H1 (cell line): ENCODE data around the gene CD300LB. TPM values are rescaled to one million over a fixed set of nuclear protein-coding genes. Genes with fewer than 3 reads are reported as not detected.

Source experiments
- CTCF ChIA-PET: fragments of 300-600 bp; sonication (Branson Sonifier 250); formaldehyde crosslinking; loops from one replicate; lab custom pipeline; 2021; ENCODE audit not compliant: partially characterized antibody; lab: Charles Lee
- POLR2A ChIA-PET: fragments of 300-600 bp; sonication (Branson Sonifier 250); formaldehyde crosslinking; loops from one replicate; lab custom pipeline; 2021; ENCODE audit warnings: inconsistent platforms; ENCODE audit not compliant: partially characterized antibody; lab: Charles Lee
- DNase-seq, 2 experiments: peaks; one replicate each; pipeline versions ENCODE4 v3.0.0 to v3.0.0-alpha.2; 2010 to 2022; ENCODE audit warnings: low spot score in 2 of 2, low read depth in 1 of 2, mixed read lengths in 1 of 2
- FAIRE-seq: peaks from 2 replicates; lab custom pipeline; 2011; peaks lifted over from hg19 to GRCh38; lab: Jason Lieb, UNC
- H2AFZ ChIP-seq: 2 replicates; pipeline ENCODE4 v1.8.1; 2012; ENCODE audit warnings: low read length, inconsistent platforms
- H2AK5ac ChIP-seq: 2 replicates; pipeline ENCODE4 v1.6.1; 2013; ENCODE audit warnings: low read depth, low read length
- H2BK120ac ChIP-seq: replicated peaks from 2 replicates; pipeline ENCODE3; 2013; ENCODE audit warnings: low read depth, low read length, inconsistent platforms
- H2BK12ac ChIP-seq: 2 replicates; pipeline ENCODE4 v1.6.1; 2013; ENCODE audit warnings: low read depth, low read length
- H2BK15ac ChIP-seq: 2 replicates; pipeline ENCODE4 v1.6.1; 2013; ENCODE audit warnings: low read length
- H2BK20ac ChIP-seq: 2 replicates; pipeline ENCODE4 v1.6.1; 2013; ENCODE audit warnings: low read length
- H2BK5ac ChIP-seq: 2 replicates; pipeline ENCODE4 v1.6.1; 2013; ENCODE audit warnings: low read depth, low read length
- H3K14ac ChIP-seq: 2 replicates; pipeline ENCODE4 v1.6.1; 2013; ENCODE audit warnings: inconsistent platforms; ENCODE audit not compliant: insufficient read length
- H3K18ac ChIP-seq: 2 replicates; pipeline ENCODE4 v1.6.1; 2013; ENCODE audit warnings: low read length; ENCODE audit errors: extremely low read depth
- H3K23ac ChIP-seq: 2 replicates; pipeline ENCODE4 v1.6.1; 2013; ENCODE audit warnings: inconsistent platforms; ENCODE audit not compliant: insufficient read length
- H3K23me2 ChIP-seq: 2 replicates; pipeline ENCODE4 v1.6.1; 2013; ENCODE audit warnings: low read depth, low read length
- H3K27ac ChIP-seq: 2 replicates; pipeline ENCODE4 v1.6.1; 2011; ENCODE audit warnings: low read depth, low read length, inconsistent platforms
- H3K27me3 ChIP-seq, 4 experiments: replicated peaks in 1 of 4; 1 replicate in 1 of 4; 2 replicates in 3 of 4; pipeline versions ENCODE4 v1.6.1 to v1.8.1; 2011 to 2013; ENCODE audit warnings: low read length in 3 of 4, mild to moderate bottlenecking in 3 of 4, inconsistent platforms in 2 of 4, mixed read lengths in 2 of 4, moderate library complexity in 1 of 4; ENCODE audit not compliant: control insufficient read depth in 3 of 4, insufficient read depth in 3 of 4; ENCODE audit errors: extremely low read depth in 1 of 4
- H3K36me3 ChIP-seq, 4 experiments: 2 replicates each; pipeline versions ENCODE4 v1.6.1 to v1.8.1; 2011 to 2013; ENCODE audit warnings: mild to moderate bottlenecking in 4 of 4, low read length in 3 of 4, moderate library complexity in 2 of 4, control low read depth in 1 of 4, inconsistent platforms in 1 of 4; ENCODE audit not compliant: insufficient read depth in 4 of 4, control insufficient read depth in 2 of 4
- H3K4ac ChIP-seq: replicated peaks from 2 replicates; pipeline ENCODE3; 2013; ENCODE audit warnings: low read length, low read depth, mixed read lengths, inconsistent platforms; ENCODE audit not compliant: insufficient read length
- H3K4me1 ChIP-seq, 4 experiments: replicated peaks in 1 of 4; 1 replicate in 1 of 4; 2 replicates in 3 of 4; pipeline versions ENCODE4 v1.6.1 to v1.8.1; 2011 to 2013; ENCODE audit warnings: low read length in 3 of 4, inconsistent platforms in 2 of 4, mixed read lengths in 1 of 4; ENCODE audit not compliant: insufficient read depth in 4 of 4, control insufficient read depth in 3 of 4
- H3K4me2 ChIP-seq, 2 experiments: 2 replicates each; pipeline versions ENCODE4 v1.6.1 to v1.8.1; 2011 to 2013; ENCODE audit warnings: low read depth in 2 of 2, low read length in 2 of 2, control low read depth in 1 of 2, inconsistent platforms in 1 of 2, mild to moderate bottlenecking in 1 of 2; ENCODE audit not compliant: insufficient read depth in 1 of 2
- H3K4me3 ChIP-seq, 4 experiments: fragments of 200-600, 300-600 bp in 1 of 4; sonication (generic), shearing (Covaris generic), sonication (Bioruptor Twin) in 1 of 4; 2 replicates each; pipeline versions ENCODE4 v1.5.1 to v1.8.1; 2011 to 2016; ENCODE audit warnings: low read length in 4 of 4, low read depth in 3 of 4, control low read depth in 2 of 4, inconsistent platforms in 2 of 4, mild to moderate bottlenecking in 2 of 4, mixed read lengths in 1 of 4, moderate library complexity in 1 of 4; ENCODE audit not compliant: insufficient read depth in 2 of 4; ENCODE audit errors: extremely low read depth in 1 of 4
- H3K56ac ChIP-seq: replicated peaks from 2 replicates; pipeline ENCODE3; 2013; ENCODE audit warnings: low read depth, mild to moderate bottlenecking, mixed read lengths, low read length, inconsistent platforms; ENCODE audit not compliant: insufficient read length
- H3K79me1 ChIP-seq: 2 replicates; pipeline ENCODE4 v1.6.1; 2013; ENCODE audit warnings: low read depth, low read length, control low read depth
- H3K79me2 ChIP-seq, 2 experiments: 2 replicates each; pipeline versions ENCODE4 v1.6.1 to v1.8.1; 2012 to 2013; ENCODE audit warnings: low read length in 2 of 2, mild to moderate bottlenecking in 2 of 2, inconsistent platforms in 1 of 2; ENCODE audit not compliant: insufficient read depth in 2 of 2, control insufficient read depth in 1 of 2
- H3K9ac ChIP-seq, 4 experiments: replicated peaks in 1 of 4; 1 replicate in 1 of 4; 2 replicates in 3 of 4; pipeline versions ENCODE4 v1.6.1 to v1.8.1; 2011 to 2013; ENCODE audit warnings: low read depth in 3 of 4, low read length in 3 of 4, control low read depth in 2 of 4, mild to moderate bottlenecking in 2 of 4, moderate library complexity in 2 of 4, inconsistent platforms in 1 of 4; ENCODE audit errors: extremely low read depth in 1 of 4
- H3K9me3 ChIP-seq, 2 experiments: 2 replicates each; pipeline versions ENCODE4 v1.6.1 to v1.8.1; 2012 to 2013; ENCODE audit warnings: mild to moderate bottlenecking in 2 of 2, moderate library complexity in 2 of 2, control low read depth in 1 of 2, inconsistent platforms in 1 of 2, low read depth in 1 of 2, low read length in 1 of 2, mixed read lengths in 1 of 2; ENCODE audit not compliant: insufficient read depth in 2 of 2
- H4K20me1 ChIP-seq, 2 experiments: replicated peaks in 1 of 2; 2 replicates each; pipeline versions ENCODE3 to v1.8.1; 2011 to 2013; ENCODE audit warnings: inconsistent platforms in 2 of 2, low read length in 2 of 2, mild to moderate bottlenecking in 1 of 2; ENCODE audit not compliant: insufficient read depth in 2 of 2, control insufficient read depth in 1 of 2
- H4K5ac ChIP-seq: 2 replicates; pipeline ENCODE4 v1.6.1; 2013; ENCODE audit warnings: low read length, low read depth, mixed read lengths, inconsistent platforms; ENCODE audit not compliant: insufficient read length
- H4K8ac ChIP-seq: 2 replicates; pipeline ENCODE4 v1.8.0; 2013; ENCODE audit warnings: mild to moderate bottlenecking, moderate library complexity, low read length, inconsistent platforms; ENCODE audit not compliant: insufficient read depth; ENCODE audit errors: extremely low read depth
- H4K91ac ChIP-seq: replicated peaks from 2 replicates; pipeline ENCODE3; 2013; ENCODE audit warnings: low read length, mixed read lengths, inconsistent platforms; ENCODE audit not compliant: insufficient read length
- BRCA1 ChIP-seq: IDR thresholded peaks from 2 replicates; pipeline ENCODE4 v1.6.1; 2012; ENCODE audit warnings: low read depth, low read length, improper control_type of control experiment
- NRF1 ChIP-seq: IDR thresholded peaks from 2 replicates; pipeline ENCODE4 v1.6.1; 2011; ENCODE audit warnings: mild to moderate bottlenecking, low read depth, low read length, improper control_type of control experiment
- SRF ChIP-seq: IDR thresholded peaks from 2 replicates; pipeline ENCODE4 v1.6.1; 2011; ENCODE audit warnings: mild to moderate bottlenecking, low read depth, low read length, moderate library complexity
- YY1 ChIP-seq: IDR thresholded peaks from 2 replicates; pipeline ENCODE4 v1.6.1; 2011; ENCODE audit warnings: low read depth, mild to moderate bottlenecking, low read length
- WGBS, 2 experiments: shearing (Covaris generic) in 1 of 2; methylation state at CpG; one replicate each; pipeline versions ENCODE4 v1.1.6 to v1.1.7; 2013 to 2015; ENCODE audit warnings: low lambda C conversion rate in 2 of 2, mixed read lengths in 2 of 2, inconsistent platforms in 1 of 2, low coverage in 1 of 2, missing lambda C conversion rate in 1 of 2; ENCODE audit not compliant: insufficient replicate concordance in 2 of 2, insufficient coverage in 1 of 2, insufficient read length in 1 of 2; ENCODE audit errors: extremely low coverage in 1 of 2, missing lambda C conversion rate in 1 of 2; 5-methylcytosine and 5-hydroxymethylcytosine counted together
- polyA plus RNA-seq, 7 experiments: library from polyadenylated mRNA; depleted of rRNA in 3 of 7; stranded (reverse) in 5 of 7; unstranded in 2 of 7; fragments of >200 nt in 5 of 7; fragments of 200-250 nt in 2 of 7; gene quantifications; 1 replicate in 5 of 7; 2 replicates in 1 of 7; 4 replicates in 1 of 7; pipeline versions ENCODE4 v1.2.1 to v1.2.3, GENCODE V29; 2011 to 2013; ENCODE audit warnings: missing spikeins in 2 of 7, mixed read lengths in 2 of 7
- total RNA-seq: library from RNA; stranded (reverse); fragmentation: NEBNext Ultra II Directional; extraction: Animal tissue kit (Norgen Biotek cat#: 25700); gene quantifications from 2 replicates; pipeline ENCODE4 v1.2.1, GENCODE V29; 2021

CD300LB gene
- total and polyA plus RNA-seq, 2 of the 8 experiments (the other 6 are each of a cell fraction or from before 2014, with no cell fraction given), result not detected

GRCh38 chr17:74481621-74482020, 49.7 kb downstream of the CD300LB start:
- POLR2A ChIA-PET, result no interaction called here
- no peak for TF ChIP-seq SRF
- TF ChIP-seq YY1, result no peak
- TF ChIP-seq NRF1, result no peak
- TF ChIP-seq BRCA1, result no peak

More at GRCh38 chr17:74481621-74482020, 49.7 kb downstream of the CD300LB start:
- no peak overlapping the region for H3K56ac ChIP-seq
- H2AK5ac ChIP-seq, result no peak overlapping the region
- H4K91ac ChIP-seq, result no peak overlapping the region
- H3K23ac ChIP-seq, result no peak overlapping the region
- no peak overlapping the region for H2BK12ac ChIP-seq
- H3K23me2 ChIP-seq, result no peaks in the 10 kb centered on the region
- H3K4ac ChIP-seq, result no peak overlapping the region
- H2BK15ac ChIP-seq, result no peak overlapping the region
- no peak for DNase-seq
- no peak overlapping the region for H3K9ac ChIP-seq
- H3K9me3 ChIP-seq, result no peaks in the 10 kb centered on the region
- no peaks in the 10 kb centered on the region for H4K20me1 ChIP-seq
- no peaks in the 10 kb centered on the region for H3K27me3 ChIP-seq
- FAIRE-seq, result no peak
- CTCF ChIA-PET, result interaction anchor here (0.8 to 6.0 kb wide), 5 partner anchors 9 to 186 kb away, joined by 3 to 29 read pairs (median 10); partner anchors contain the start of gene GPR142
- H3K14ac ChIP-seq, result no peak overlapping the region
- WGBS, 2 experiments, result 84% methylated on average over 6 of the region's 7 CpGs; no CpG with 5 or more reads in 1 of the 2 experiments
- no peak overlapping the region for H3K4me2 ChIP-seq
- H3K18ac ChIP-seq, result no peak overlapping the region
- H4K5ac ChIP-seq, result no peak overlapping the region
- no peak overlapping the region for H2AFZ ChIP-seq
- no peaks in the 10 kb centered on the region for H3K36me3 ChIP-seq
- H2BK20ac ChIP-seq, result no peak overlapping the region
- H3K4me3 ChIP-seq, result no peak overlapping the region
- no peaks in the 10 kb centered on the region for H3K4me1 ChIP-seq
- H3K79me2 ChIP-seq, result no peaks in the 10 kb centered on the region
- H4K8ac ChIP-seq, result peak overlapping the region; percentile 65; the same call in 1 of the 2 replicates
- no peaks in the 10 kb centered on the region for H3K79me1 ChIP-seq
- H2BK120ac ChIP-seq, result no peak overlapping the region
- no peak overlapping the region for H3K27ac ChIP-seq
- no peak overlapping the region for H2BK5ac ChIP-seq
